ENCODE data around the gene MAMDC4. TPM values are rescaled to one million over a fixed set of nuclear protein-coding genes. Genes with fewer than 3 reads are reported as not detected.

The MAMDC4 gene
- total RNA-seq, 1 experiment from 2014 or later, result 17.3 TPM

GRCh38 chr9:136867480-136867879, 15.3 kb downstream of the MAMDC4 start:
- TF ChIP-seq SP1 (IDR thresholded peaks at IDR 0.05; ENCODE audit: low read depth), result no peak
- no peak for TF ChIP-seq ELF1 (IDR thresholded peaks at IDR 0.05; ENCODE audit: borderline replicate concordance, low read depth)
- no peak for TF ChIP-seq EGR1 (IDR thresholded peaks at IDR 0.05; ENCODE audit: low read depth)
- TF ChIP-seq POLR2A (IDR thresholded peaks at IDR 0.05; ENCODE audit: borderline replicate concordance, extremely low read depth, insufficient read depth, insufficient read length), result no peak
- TF ChIP-seq ZBTB33 (IDR thresholded peaks at IDR 0.05; ENCODE audit: extremely low read depth, insufficient replicate concordance, low read length), result no peak
- TF ChIP-seq SRF (IDR thresholded peaks at IDR 0.05; ENCODE audit: low read depth), result no peak
- TF ChIP-seq FOSL1 (IDR thresholded peaks at IDR 0.05; ENCODE audit: low read depth), result no peak
- TF ChIP-seq POLR2AphosphoS5 (IDR thresholded peaks at IDR 0.05; ENCODE audit: low read depth, low read length), result no peak
- no peak for TF ChIP-seq JUND (IDR thresholded peaks at IDR 0.05)
- no peak for TF ChIP-seq YY1 (IDR thresholded peaks at IDR 0.05; ENCODE audit: extremely low read depth, insufficient replicate concordance, low read depth, low read length)
- TF ChIP-seq CBX3 (IDR thresholded peaks at IDR 0.05; ENCODE audit: low read depth), result no peak
- TF ChIP-seq REST (IDR thresholded peaks at IDR 0.05; ENCODE audit: low read depth), result no peak
- no peak for TF ChIP-seq CTCF (IDR thresholded peaks at IDR 0.05 in 2 of 3, conservative IDR thresholded peaks at IDR 0.05 in 1 of 3; ENCODE audit: borderline replicate concordance in 1 of 3, insufficient read depth in 1 of 3, low read depth in 2 of 3, low read length in 2 of 3)
- no peak for TF ChIP-seq ZNF274 (IDR thresholded peaks at IDR 0.05; ENCODE audit: low read depth, low read length)
- no TSS peak for BruUV-seq (replicated peaks)
- H3K4me2 ChIP-seq (ENCODE audit: low read length), result peak overlapping the region; percentile 79
- peaks cover 4 to 13% of the 10 kb centered on the region in 2 experiments; a peak in 3 of 4 replicates for H3K4me1 ChIP-seq (ENCODE audit: control insufficient read depth in 1 of 2, insufficient read depth in 2 of 2, low read length in 2 of 2)
- CTCF ChIA-PET, result no interaction called here
- H3K27me3 ChIP-seq (ENCODE audit: insufficient read depth, low read length), result no peaks in the 10 kb centered on the region
- DNase-seq (ENCODE audit: low read depth, low spot score) (no peak), ATAC-seq (no peak)
- H3K36me3 ChIP-seq (ENCODE audit: control insufficient read depth in 1 of 2, insufficient read depth in 2 of 2, low read length in 2 of 2), result peaks cover 14 to 19% of the 10 kb centered on the region in 2 experiments; a peak in 3 of 4 replicates
- intact Hi-C loops (cut with micrococcal nuclease), result no loop called here
- RAD21 ChIA-PET (ENCODE audit: low non-redundant PET in 1 of 2, low total read pairs in 2 of 2, uncharacterized antibody in 2 of 2, unreplicated experiment in 2 of 2), result no interaction called here
- H3K9ac ChIP-seq (ENCODE audit: low read length), result no peak overlapping the region
- H3K79me2 ChIP-seq (ENCODE audit: insufficient read depth, low read length), result peaks cover 31% of the 10 kb centered on the region
- H3K27ac ChIP-seq (ENCODE audit: low read depth, low read length), result no peak overlapping the region
- no peak overlapping the region for H2AFZ ChIP-seq (ENCODE audit: low read depth, low read length, poor library complexity, severe bottlenecking)
- no peaks in the 10 kb centered on the region; a peak in 2 of 4 replicates for H3K9me3 ChIP-seq (ENCODE audit: control insufficient read depth in 1 of 2, insufficient read depth in 1 of 2, low read depth in 1 of 2, low read length in 2 of 2)
- H3K4me3 ChIP-seq (replicated peaks in 1 of 2; ENCODE audit: low read depth in 1 of 2, low read length in 2 of 2), result peak overlapping the region in 1 of 2 experiments; percentile 49; a peak in 2 of 4 replicates
- no peaks in the 10 kb centered on the region for H4K20me1 ChIP-seq (ENCODE audit: insufficient read depth)
- no peaks in the 10 kb centered on the region for H3K9me2 ChIP-seq (ENCODE audit: insufficient read depth)
- POLR2A ChIA-PET, result no interaction called here
